ENCODE data around the gene DIPK1C. TPM values are rescaled to one million over a fixed set of nuclear protein-coding genes. Genes with fewer than 3 reads are reported as not detected.
A peak's percentile ranks its signal among the peaks of the same experiment; 100 is the strongest.

DIPK1C gene
- total RNA-seq, 2 donors from 2014 or later: not detected

DNA sequence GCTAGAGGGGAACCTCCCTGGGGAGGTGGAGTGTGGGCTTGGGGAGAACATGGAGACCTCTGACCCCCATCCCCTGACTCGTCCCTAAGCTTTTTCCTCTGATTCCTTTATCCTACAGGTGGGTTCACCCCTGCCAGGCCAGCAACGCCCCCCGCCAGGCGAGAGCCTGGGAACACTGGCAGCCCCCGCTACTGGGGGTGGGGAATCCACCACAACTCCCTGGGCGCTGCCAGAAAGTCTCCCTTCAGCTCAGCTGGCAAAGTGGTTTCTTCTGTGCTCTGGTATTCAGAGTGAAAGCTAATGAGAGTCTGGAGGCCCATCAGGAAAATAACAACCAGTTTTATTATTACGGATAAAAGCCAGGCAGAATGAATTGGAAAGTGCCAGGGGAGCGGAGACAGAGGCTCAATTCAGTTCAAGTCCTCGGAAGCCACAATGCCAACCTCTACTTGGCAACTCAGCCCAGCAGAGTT is 2.8 kb downstream of the DIPK1C start:
- DNase-seq (ENCODE audit: low spot score): no peak
- Mint-ChIP-seq H3K27ac (no peak overlapping the region), H3K36me3 (no peaks in the 10 kb centered on the region), H3K27me3 (peaks cover 25 to 45% of the 10 kb centered on the region in 2 donors), H3K4me1 (ENCODE audit: low read depth in 2 of 2) (no peaks in the 10 kb centered on the region), H3K4me3 (no peak overlapping the region), H3K9me3 (no peaks in the 10 kb centered on the region)
- no peak for ATAC-seq

DNA sequence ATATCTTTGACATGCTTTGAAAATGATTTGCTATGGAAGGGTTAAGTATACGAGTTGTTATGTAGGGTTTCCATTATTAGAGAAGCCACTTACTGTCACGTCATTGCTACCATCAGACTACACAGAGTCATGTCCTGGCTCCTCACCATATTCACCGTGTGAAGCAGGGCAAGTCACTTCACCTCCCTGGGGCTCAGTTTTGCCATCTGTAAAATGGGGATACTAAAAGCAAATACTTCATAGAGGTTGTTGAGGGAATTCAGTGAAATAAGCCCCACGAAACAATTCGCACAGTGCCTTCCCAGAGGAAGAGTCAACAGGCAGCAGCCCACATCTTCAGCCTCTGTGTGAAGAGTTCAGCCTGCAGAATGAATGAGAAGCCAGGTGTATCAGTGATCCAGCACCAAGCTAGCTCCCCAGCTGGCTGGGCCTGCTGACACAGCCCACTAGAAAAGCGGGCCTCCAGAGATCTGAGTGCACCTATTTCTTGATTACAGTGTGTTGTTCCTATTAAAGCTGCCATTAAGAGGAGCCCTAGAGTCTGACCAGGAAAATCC is 3.4 kb downstream of the DIPK1C start:
- Mint-ChIP-seq H3K4me1 (ENCODE audit: low read depth in 2 of 2) (no peaks in the 10 kb centered on the region), H3K9me3 (no peaks in the 10 kb centered on the region), H3K27me3 (peaks cover 21 to 39% of the 10 kb centered on the region in 2 donors), H3K4me3 (no peak overlapping the region), H3K36me3 (no peaks in the 10 kb centered on the region), H3K27ac (no peak overlapping the region)
- ATAC-seq (no peak), DNase-seq (ENCODE audit: low spot score) (no peak)

DNA sequence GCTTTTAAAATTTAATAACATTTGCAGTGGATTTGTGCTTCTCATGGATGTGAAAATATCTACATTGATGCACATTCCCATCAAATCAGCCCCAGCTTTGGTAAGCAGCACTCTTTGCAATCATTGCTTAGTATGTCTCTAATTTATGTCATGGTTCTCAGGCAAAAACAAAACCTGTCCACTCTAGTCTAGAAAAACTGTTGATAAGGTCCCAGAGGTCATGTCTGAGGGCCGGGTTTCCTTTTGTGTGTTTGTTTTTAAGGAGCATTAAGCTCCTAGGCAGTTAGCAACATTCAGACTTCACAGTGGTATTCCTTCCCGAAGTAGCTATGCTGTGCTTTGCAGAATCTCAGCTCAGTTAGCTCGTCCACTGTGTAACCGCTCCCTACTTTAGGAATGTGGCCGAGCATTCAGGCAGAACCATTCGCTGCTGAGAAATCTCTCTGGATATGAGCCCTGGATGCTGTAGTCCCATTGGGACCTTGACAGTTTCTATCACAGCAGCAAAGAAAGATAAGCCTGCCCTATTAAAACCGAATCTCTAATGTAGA is 4.0 kb downstream of the DIPK1C start:
- DNase-seq (ENCODE audit: low spot score) (no peak), ATAC-seq (no peak)
- Mint-ChIP-seq H3K9me3 (no peaks in the 10 kb centered on the region), H3K36me3 (no peaks in the 10 kb centered on the region), H3K27me3 (peaks cover 16 to 33% of the 10 kb centered on the region in 2 donors), H3K4me3 (no peak overlapping the region), H3K4me1 (ENCODE audit: low read depth in 2 of 2) (no peaks in the 10 kb centered on the region), H3K27ac (no peak overlapping the region)

- Mint-ChIP-seq H3K27ac (no peak overlapping the region), H3K4me3 (no peak overlapping the region), H3K4me1 (ENCODE audit: low read depth in 2 of 2) (no peaks in the 10 kb centered on the region), H3K36me3 (no peaks in the 10 kb centered on the region), H3K9me3 (no peaks in the 10 kb centered on the region), H3K27me3 (peaks cover 10 to 22% of the 10 kb centered on the region in 2 donors)
- DNase-seq (ENCODE audit: low spot score): no peak
- no peak for ATAC-seq
Observed at GRCh38 chr18:74451148-74451547, 6.0 kb downstream of the DIPK1C start.

- no peak for DNase-seq (ENCODE audit: low spot score)
- no peak for ATAC-seq
- H3K4me1 Mint-ChIP-seq (ENCODE audit: low read depth in 2 of 2): no peaks in the 10 kb centered on the region
- no peak overlapping the region for H3K4me3 Mint-ChIP-seq
- H3K27me3 Mint-ChIP-seq: peaks cover 12 to 22% of the 10 kb centered on the region in 2 donors
- H3K36me3 Mint-ChIP-seq: no peaks in the 10 kb centered on the region
- no peaks in the 10 kb centered on the region for H3K9me3 Mint-ChIP-seq
- no peak overlapping the region for H3K27ac Mint-ChIP-seq
Observed at GRCh38 chr18:74450626-74451025, 6.5 kb downstream of the DIPK1C start.

- DNase-seq (ENCODE audit: low spot score) (peak; percentile 39), ATAC-seq (peak in 1 of 2 donors; percentile 14)
- H3K4me3 Mint-ChIP-seq: no peak overlapping the region
- H3K4me1 Mint-ChIP-seq (ENCODE audit: low read depth in 2 of 2): no peaks in the 10 kb centered on the region
- H3K9me3 Mint-ChIP-seq: no peaks in the 10 kb centered on the region
- H3K27ac Mint-ChIP-seq: no peak overlapping the region
- H3K36me3 Mint-ChIP-seq: no peaks in the 10 kb centered on the region
- H3K27me3 Mint-ChIP-seq: peaks cover 5 to 7% of the 10 kb centered on the region in 2 donors
Observed at GRCh38 chr18:74447404-74448152, 9.5 kb downstream of the DIPK1C start.

DNA sequence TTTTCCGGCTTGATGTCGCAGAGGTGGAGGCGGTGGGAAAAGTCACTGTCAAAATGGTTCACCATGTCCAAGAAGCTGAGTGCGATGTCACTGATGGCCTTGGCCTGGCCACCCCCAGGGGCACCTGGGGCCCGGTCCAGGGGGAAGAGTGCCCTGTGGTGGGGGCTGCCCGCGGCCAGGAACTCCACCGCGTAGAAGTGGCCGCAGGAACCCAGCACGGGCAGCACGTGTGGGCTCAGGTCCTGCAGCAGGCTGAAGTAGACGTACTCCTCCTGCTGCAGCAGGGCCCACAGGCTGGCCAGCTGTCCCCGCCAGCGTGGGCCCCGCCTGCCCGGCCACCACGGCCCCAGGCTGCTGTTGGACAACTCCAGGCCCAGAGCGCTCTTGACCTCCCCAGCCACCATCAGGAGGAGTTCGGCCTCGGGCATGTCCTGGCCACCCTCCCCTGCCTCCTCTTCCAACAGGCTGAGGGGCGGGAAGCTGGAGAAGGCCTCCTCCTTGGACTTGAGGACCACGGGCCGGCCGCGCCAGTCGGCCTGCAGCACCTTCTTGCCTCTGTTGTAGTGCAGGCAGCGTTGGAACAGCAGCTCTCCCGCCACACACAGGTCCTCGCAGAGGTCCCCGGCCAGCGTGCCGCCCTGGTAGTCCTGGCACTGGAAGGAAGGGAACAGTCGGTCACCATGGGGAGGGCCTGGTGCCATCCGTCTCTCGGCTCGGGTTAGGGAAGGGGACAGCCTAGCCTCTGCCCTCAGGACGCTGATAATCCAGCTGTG is 10.3 kb downstream of the DIPK1C start:
- Mint-ChIP-seq H3K36me3 (no peaks in the 10 kb centered on the region), H3K27me3 (peaks cover under 1 to 4% of the 10 kb centered on the region in 2 donors), H3K9me3 (no peaks in the 10 kb centered on the region), H3K27ac (no peak overlapping the region), H3K4me3 (no peak overlapping the region), H3K4me1 (ENCODE audit: low read depth in 2 of 2) (no peaks in the 10 kb centered on the region)
- no peak for DNase-seq (ENCODE audit: low spot score)
- no peak for ATAC-seq

- ATAC-seq (no peak), DNase-seq (ENCODE audit: low spot score) (peak; percentile 39)
- Mint-ChIP-seq H3K27me3 (peaks cover 0 to 3% of the 10 kb centered on the region in 2 donors), H3K9me3 (no peaks in the 10 kb centered on the region), H3K4me3 (no peak overlapping the region), H3K36me3 (no peaks in the 10 kb centered on the region), H3K4me1 (ENCODE audit: low read depth in 2 of 2) (no peaks in the 10 kb centered on the region), H3K27ac (no peak overlapping the region)
Observed at GRCh38 chr18:74446178-74446577, 10.9 kb downstream of the DIPK1C start.

DNA sequence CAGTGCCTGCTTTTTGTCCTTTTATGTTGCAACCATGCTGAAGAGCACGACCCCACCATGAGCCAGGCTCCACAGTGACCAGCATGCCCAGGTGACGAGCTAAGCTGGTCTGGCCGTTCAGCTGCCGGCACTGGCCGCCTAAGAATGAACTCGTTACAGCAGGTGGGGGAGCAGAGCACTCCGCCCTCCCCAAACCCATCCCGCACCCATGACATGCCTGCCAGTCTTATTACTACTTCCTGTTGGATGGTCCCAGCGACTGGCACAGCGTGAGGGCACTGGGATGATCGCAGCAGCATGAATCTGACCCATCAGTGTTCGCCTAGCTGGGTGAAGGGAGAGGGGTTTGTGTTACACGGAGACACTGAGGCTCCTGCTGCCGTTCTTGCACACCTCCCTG is 11.5 kb downstream of the DIPK1C start:
- H3K27me3 Mint-ChIP-seq: peaks cover 0 to 2% of the 10 kb centered on the region in 2 donors
- H3K9me3 Mint-ChIP-seq: no peaks in the 10 kb centered on the region
- H3K4me3 Mint-ChIP-seq: no peak overlapping the region
- H3K4me1 Mint-ChIP-seq (ENCODE audit: low read depth in 2 of 2): no peaks in the 10 kb centered on the region
- DNase-seq (ENCODE audit: low spot score) (no peak), ATAC-seq (no peak)
- no peak overlapping the region for H3K27ac Mint-ChIP-seq
- H3K36me3 Mint-ChIP-seq: no peaks in the 10 kb centered on the region

DNA sequence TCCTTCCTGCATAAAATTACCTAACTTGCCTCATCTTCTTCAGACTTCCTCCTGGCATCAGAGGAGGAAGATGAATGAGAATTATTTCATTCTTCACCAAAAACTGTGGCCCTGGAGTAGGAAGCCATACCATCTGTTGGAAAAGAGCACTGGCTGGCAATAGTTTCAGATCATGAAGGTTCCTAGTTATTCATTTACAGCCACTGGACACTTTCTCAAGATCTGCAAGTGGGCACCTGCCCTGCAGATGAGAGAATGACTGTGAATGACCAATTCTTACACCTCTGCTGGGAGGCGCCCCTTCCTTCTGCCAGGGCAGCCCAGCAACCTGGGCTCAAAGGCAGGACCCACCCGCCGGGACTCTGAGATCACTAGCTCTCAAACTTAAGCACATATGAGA is 13.0 kb downstream of the DIPK1C start:
- DNase-seq (ENCODE audit: low spot score) (no peak), ATAC-seq (no peak)
- no peaks in the 10 kb centered on the region for H3K4me1 Mint-ChIP-seq (ENCODE audit: low read depth in 2 of 2)
- H3K27ac Mint-ChIP-seq: peak overlapping the region in 1 of 2 donors; percentile 22
- H3K36me3 Mint-ChIP-seq: no peaks in the 10 kb centered on the region
- no peak overlapping the region for H3K4me3 Mint-ChIP-seq
- H3K27me3 Mint-ChIP-seq: peaks cover 0 to 2% of the 10 kb centered on the region in 2 donors
- no peaks in the 10 kb centered on the region for H3K9me3 Mint-ChIP-seq

DNA sequence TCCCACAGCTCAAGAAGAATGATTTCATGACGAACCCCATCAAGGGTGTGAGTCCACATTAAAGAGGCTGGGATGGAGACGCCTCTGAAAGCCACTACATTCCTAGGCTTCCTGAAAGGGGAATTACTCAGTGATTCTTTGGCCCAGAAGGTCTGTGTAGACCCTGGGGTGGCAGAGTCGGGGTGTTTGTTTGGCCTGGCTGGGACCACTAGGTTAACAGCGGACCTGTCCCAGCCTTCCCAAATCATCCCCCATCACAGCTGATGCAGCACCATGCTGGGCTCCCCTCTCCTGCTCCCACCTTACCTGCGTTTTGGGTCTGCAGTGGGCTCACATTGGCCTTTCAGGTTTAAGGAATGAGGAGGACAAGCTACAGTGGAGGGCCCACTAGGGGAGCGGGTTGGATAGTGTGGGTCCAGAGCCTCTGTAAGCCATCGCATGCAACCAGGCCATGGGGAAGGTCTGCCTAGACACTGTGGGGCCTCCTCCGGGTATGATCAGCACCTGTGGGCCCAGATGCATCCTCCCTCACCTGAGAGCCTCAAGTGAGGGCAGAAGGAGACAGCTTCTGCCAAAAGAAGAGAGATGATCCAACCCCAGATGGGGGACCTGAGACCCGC is 16.2 kb downstream of the DIPK1C start:
- peak; percentile 51 to 52 for ATAC-seq
- no peaks in the 10 kb centered on the region for H3K4me1 Mint-ChIP-seq (ENCODE audit: low read depth in 2 of 2)

GRCh38 chr18:74438091-74438490 is 19.0 kb downstream of the DIPK1C start:
- peaks cover 3 to 7% of the 10 kb centered on the region in 2 donors for H3K27me3 Mint-ChIP-seq
- no peak for ATAC-seq
- no peaks in the 10 kb centered on the region for H3K4me1 Mint-ChIP-seq (ENCODE audit: low read depth in 2 of 2)
- H3K4me3 Mint-ChIP-seq: no peak overlapping the region
- no peak overlapping the region for H3K27ac Mint-ChIP-seq
- no peak for DNase-seq (ENCODE audit: low spot score)
- H3K9me3 Mint-ChIP-seq: no peaks in the 10 kb centered on the region
- H3K36me3 Mint-ChIP-seq: no peaks in the 10 kb centered on the region

More for the DNA sequence above, 16.2 kb downstream of the DIPK1C start:
- DNase-seq (ENCODE audit: low spot score): no peak
- Mint-ChIP-seq H3K4me3 (no peak overlapping the region), H3K9me3 (no peaks in the 10 kb centered on the region), H3K27me3 (peaks cover 3 to 5% of the 10 kb centered on the region in 2 donors), H3K36me3 (no peaks in the 10 kb centered on the region), H3K27ac (no peak overlapping the region)

DNA sequence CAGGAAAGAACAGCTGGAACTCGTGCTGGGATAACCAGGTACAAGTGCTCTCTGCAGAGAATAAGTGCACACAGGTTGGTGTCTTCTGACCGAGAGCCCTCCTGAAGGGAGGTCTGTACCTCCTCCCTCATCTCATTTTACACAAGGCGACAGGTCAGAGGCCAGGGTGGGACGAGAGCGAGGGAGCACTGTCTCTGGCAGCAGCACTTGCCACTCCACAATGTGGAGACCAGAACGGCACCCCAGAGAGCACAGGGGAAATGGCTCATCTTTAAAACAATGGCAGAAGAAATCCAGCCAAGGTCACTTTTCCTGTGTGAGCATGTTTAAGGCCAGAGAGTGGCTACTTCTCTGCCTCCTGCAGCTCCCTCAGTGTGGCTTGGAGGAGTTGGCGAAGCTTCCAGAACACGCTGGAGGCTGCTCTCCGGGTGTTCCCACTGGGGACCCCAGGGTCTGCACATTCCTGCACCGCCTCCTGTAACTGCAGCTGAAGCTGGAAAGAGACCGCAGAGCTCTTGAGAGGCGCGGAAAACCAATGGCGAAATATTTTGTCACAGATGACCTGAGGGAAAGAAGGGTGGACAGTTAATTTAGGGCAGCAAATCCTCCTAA is 20.8 kb downstream of the DIPK1C start:
- Mint-ChIP-seq H3K4me1 (ENCODE audit: low read depth in 2 of 2) (no peaks in the 10 kb centered on the region), H3K27me3 (peaks cover 6 to 18% of the 10 kb centered on the region in 2 donors), H3K27ac (no peak overlapping the region), H3K9me3 (no peaks in the 10 kb centered on the region), H3K36me3 (no peaks in the 10 kb centered on the region), H3K4me3 (no peak overlapping the region)
- ATAC-seq (peak in 1 of 2 donors; percentile 7), DNase-seq (ENCODE audit: low spot score) (no peak)

Data from natural killer cell treated with Interleukin-12 subunit alpha and Interleukin-12 subunit beta and Interleukin-15 and Interleukin-18, amount 100 ng/mL, for 72 hours (primary cell).